HG02885 (cell line): ENCODE results near the gene THUMPD1.
"Not testable (repeated sequence)": the region's sequence is repeated elsewhere in the genome, so short reads cannot be mapped to it uniquely, and the experiment has no call there.

ENCODE experiments used
- ATAC-seq: cut with Tn5 transposase; IDR thresholded peaks from one replicate; pipeline ENCODE4 v1.9.1; 2021; ENCODE audit warnings: mild to moderate bottlenecking; ENCODE audit not compliant: unreplicated experiment, poor library complexity

THUMPD1 gene, protein sequence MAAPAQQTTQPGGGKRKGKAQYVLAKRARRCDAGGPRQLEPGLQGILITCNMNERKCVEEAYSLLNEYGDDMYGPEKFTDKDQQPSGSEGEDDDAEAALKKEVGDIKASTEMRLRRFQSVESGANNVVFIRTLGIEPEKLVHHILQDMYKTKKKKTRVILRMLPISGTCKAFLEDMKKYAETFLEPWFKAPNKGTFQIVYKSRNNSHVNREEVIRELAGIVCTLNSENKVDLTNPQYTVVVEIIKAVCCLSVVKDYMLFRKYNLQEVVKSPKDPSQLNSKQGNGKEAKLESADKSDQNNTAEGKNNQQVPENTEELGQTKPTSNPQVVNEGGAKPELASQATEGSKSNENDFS

DNA sequence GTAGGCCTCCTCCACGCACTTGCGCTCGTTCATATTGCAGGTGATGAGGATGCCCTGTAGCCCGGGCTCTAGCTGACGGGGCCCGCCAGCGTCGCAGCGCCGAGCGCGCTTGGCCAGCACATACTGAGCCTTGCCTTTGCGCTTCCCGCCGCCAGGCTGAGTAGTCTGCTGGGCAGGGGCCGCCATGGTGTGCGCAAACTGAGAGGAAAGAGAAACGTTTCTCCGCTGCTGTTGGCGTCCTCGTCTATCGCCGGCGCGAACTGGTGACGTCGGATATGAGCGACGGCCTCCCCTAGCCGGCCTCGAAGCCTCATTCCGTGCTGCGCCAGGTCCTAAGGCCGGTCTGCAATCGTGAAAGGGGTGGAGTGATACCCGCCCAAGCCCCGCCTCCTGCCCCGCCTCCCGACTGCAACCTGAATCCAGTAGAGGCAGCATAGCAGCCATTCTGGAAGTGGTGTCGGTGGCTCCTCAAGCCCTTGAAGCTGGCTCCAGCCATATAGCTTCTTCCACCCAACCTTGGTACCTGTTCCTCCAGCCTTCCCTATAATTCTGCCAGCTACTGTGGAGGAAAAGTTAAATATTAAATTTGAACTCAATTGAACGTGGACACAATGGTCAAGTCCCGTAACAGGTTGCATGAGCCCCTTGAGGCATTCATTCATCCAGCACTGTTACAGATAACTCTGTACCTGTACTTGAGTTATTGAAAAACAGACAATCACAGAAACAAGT is at the start of gene THUMPD1:
Gene THUMPD1, minus strand, starts transcription at position 265 of the 732 bp plus-strand sequence. Its CDS starts 79 bp downstream, at position 186.
- ATAC-seq, result peak; percentile 87

DNA sequence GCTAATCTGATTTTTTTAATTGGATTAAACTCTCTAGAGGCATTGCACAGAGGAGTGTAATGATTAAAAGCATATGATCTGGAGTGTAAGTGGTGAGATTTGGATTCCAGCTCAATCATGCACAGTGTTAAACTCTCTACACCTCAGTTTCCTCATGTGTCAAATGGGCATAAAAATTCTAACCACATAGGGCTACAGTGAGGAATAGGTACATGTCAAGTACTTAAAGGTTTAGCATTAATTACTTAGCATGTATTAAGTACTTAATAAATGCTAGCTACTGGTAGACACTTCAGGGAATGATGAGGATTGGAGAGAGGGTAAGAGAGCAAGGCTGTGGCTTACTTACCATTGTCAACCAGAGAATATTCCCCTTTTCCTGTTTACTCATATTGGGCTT is 47.5 kb upstream of the THUMPD1 start:
- ATAC-seq, result no peak

DNA sequence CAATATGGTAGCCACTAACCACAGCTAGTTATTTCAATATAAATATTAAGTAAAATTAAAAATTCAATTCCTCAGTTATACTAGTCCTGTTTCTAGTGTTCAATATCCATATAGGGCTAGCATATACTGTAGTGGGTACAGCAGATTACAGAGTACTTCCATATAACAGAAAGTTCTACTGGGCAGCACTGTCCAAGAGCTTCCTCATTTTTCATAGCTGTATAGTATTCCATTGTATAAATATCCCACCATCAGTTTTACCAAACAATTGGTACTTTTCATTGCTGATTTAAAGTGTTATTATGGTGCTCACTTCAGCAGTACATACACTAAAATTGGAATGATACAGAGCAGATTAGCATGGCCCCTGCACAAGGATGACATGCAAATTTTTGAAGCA is 42.6 kb upstream of the THUMPD1 start:
- ATAC-seq, result no peak

DNA sequence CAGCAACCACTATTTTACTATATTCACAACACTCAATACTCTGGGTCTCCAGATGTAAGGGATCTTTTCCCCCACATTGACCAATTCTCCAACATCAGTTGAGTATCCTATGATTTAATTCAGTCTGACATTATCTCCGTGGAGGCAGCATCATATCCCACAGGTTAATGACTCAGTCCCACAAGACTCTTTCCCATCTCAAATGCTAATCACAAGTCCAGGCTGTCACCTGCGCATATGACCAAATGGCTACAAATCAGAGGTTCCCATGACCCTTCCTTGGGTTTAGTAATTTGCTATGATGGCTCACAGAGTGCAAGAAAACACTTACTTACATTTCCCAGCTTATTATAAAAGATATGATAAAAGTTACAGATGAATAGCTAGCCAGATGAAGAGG is 40.9 kb upstream of the THUMPD1 start:
- no peak for ATAC-seq

DNA sequence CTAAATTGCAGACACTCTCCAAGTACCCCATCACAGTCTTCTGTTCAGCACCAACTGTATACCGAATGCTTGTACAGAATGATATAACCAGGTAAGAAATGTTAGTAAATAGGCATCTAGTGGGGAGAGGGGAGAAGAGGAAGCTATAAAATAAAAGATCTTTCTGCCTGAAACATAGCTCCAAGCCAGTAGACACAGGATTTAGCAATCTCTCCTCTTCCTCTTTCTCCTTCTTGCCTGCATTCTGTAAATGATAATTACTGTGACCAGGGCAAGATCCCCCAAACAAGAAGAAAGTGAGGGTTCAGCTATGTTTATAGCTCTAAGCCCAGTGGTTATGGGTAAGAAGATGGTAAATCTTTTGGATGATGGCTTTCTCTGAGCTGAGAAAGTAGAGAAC is 40.1 kb upstream of the THUMPD1 start:
- ATAC-seq, result no peak

DNA sequence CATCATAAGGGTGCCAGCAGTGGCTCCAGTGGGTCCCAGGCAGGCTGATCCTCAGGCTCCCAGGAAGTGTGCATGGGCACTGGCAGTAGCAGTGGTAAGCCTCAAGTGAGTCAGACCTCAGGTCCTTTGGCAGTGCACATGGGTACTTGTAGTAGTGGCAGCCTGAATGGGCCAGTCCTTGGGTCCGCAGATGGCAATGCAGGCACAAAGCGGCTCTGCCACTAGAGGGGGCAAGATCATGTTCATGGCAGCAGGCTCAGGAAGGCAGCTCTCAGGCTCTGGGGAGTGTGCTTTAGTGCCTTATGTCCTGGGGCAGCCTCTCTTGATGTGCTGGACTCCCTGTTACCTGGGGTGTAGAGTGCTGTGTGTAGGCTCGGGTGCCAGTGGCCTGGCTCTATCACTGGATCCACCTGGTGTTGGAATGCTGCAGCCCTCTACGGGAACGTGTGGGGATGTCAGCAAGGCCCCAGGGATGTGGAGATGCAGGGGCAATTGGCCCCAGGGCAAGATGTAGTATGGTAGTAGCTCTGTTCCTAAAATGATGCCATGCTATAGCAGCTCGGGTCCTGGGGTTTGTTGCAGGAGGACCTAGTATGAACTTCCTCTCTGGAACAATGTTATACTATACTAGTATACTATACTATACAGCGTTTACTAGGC is 33.2 kb upstream of the THUMPD1 start:
- ATAC-seq, result no peak

DNA sequence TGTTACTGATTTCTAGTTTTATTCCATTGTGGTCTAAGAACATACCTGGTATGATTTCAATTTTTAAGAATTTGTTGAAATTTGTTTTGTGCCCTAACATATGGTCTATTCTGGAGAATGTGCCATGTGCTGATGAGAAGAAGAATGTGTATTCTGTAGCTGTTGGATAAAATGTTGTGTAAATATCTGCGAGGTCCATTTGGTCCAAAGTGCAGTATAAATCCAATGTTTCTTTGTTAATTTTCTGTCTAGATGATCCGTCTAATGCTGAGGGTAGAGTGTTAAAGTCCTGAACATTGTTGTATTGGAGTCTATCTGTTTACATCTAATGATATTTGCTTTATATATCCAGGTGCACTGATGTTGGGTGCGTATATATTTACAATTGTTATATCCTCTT is 32.1 kb upstream of the THUMPD1 start:
- no peak for ATAC-seq

DNA sequence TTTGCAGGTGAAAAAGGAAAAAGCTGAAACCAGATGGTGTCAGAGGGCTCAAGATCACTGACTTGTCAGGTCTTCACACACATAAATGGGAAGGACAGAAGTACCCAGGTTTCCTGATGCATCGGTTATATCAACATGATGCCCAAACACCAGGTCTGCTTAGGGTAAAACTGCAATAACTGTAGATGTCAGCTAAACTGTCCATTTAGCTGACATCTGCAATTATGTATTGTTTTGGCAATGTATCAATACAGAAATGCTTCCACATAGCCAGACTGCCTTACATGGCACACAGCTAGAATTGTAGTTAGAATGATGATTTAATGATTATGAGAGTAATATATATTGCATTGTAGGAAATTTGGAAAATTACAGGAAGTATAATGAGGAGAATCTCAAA is 27.2 kb upstream of the THUMPD1 start:
- no peak for ATAC-seq

DNA sequence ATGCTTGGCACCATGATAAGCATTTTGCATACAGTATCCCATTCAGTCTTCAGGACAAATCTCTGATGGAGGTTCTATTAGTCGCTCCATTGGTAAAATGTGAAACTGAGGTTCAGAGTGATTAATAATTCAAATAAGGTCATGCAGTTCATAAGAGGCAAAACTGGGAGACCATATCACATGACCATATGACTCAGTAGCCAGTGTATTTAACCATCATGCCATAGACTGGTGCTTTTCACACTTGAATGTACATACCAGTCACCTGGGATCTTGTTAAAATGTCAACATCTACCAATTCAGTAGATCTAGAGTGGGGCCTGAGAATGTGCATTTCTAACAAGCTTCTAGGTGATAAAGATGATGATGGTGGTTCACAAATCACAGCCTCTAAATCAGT is 26.5 kb upstream of the THUMPD1 start:
- no peak for ATAC-seq

DNA sequence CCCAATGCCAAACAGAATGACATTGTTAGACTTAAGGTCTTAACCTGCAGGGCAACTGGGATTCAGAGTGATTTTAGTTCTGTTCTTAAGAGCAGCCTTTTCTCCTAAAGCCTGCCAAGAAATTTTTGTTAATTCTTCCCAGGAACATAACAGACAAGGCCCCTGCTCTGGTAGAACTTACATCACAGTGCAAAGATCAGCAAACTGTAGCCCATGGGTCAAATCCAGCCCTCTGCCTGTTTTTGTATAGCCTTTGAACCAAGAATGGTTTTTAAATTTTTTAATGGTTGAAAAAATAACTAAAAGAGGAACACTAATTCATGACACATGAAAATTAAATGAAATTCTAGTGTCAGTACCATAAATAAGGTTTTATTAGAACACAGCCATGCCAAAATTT is 26.0 kb upstream of the THUMPD1 start:
- ATAC-seq, result no peak

DNA sequence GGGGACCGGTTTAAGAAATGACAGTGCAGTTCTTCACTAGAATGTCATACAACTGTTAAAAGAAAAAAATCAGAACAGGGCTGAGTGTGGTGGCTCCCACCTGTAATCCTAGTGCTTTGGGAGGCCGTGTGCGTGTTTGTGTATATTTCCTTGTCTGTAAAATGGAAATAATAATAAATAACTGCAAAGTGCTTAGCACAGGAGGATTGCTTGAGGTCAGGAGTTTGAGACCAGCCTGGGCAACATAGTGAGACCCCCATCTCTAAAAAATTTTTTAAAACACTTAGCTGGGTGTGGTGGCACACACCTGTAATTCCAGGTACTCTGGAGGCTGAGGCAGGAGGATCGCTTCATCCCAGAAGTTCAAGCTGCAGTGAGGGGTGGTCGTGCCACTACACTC is 24.7 kb upstream of the THUMPD1 start:
- no peak for ATAC-seq

DNA sequence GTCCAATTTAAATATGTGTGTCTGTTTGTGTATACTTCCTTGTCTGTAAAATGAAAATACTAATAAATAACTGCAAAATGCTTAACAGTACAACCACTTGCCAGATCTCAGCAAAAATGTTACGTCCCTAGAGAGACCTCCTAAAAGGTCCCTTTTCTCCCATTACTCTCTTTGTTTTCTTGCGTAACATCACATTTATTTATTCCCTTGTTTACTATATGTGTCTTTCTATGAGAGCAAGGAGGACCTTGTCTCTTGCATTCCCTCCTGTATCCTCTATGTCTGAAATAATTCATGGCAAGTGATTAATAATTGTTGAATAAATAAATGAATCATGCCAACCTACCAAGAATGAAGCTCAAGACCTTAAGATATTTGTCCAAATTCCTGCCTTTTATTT is 24.1 kb upstream of the THUMPD1 start:
- ATAC-seq, result no peak

DNA sequence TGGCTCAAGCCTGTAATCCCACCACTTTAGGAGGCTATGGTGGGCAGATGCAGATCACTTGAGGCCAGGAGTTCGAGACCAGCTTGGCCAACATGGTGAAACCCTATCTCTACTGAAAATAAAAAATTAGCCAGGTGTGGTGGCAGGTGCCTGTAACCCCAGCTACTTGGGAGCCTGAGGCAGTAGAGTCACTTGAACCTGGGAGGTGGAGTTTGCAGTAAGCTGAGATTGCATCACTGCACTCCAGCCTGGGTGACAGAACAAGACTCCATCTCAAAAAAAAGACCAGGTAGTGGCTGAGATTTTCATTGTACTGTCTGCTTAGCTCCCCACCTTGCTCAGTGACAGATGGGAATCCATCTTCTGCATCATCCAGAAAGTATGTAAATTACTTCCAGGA is 22.8 kb upstream of the THUMPD1 start:
- ATAC-seq, result not testable (repeated sequence)

DNA sequence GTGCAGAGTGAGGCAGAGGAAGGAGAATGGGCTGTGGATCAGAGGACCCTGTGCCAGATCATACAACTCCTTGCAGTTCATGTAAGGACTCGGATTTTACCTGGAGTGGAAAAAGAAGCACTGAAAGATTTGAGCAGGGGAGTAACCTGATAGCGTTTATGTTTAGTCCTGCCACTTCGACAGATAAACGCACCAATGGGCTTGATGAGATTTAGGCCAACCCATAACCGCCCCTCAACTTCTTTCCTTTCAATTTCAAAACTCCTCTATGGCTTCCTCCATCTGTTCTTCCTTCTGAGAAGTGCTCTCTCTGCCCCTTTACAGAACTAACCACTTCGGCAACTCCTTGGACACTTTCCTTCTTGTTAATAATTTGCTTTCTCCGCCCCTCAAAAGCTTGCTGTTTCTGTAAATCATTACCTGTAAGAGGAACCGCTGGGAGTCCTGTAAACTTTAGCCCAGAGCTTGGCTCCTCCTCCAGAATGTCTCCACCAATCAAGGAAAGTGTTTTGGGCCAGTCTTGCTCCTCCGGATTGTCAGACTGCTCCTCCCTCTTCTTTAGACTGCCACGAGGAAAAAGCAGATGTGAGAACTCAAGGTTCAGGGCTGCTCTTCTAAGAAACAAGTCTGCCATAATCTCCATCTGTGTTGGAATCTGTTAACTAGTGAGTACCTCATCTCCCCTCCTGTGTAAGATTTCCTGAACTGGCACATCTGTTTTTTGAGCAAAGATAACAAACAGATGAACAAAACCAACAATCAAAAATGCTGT is 22.0 kb upstream of the THUMPD1 start, which contains the start of gene ACSM3:
Gene ACSM3, plus strand, starts transcription at position 554 of the 772 bp plus-strand sequence. CDS start 6,021 bp downstream, outside the sequence.
- peak; percentile 98 for ATAC-seq

DNA sequence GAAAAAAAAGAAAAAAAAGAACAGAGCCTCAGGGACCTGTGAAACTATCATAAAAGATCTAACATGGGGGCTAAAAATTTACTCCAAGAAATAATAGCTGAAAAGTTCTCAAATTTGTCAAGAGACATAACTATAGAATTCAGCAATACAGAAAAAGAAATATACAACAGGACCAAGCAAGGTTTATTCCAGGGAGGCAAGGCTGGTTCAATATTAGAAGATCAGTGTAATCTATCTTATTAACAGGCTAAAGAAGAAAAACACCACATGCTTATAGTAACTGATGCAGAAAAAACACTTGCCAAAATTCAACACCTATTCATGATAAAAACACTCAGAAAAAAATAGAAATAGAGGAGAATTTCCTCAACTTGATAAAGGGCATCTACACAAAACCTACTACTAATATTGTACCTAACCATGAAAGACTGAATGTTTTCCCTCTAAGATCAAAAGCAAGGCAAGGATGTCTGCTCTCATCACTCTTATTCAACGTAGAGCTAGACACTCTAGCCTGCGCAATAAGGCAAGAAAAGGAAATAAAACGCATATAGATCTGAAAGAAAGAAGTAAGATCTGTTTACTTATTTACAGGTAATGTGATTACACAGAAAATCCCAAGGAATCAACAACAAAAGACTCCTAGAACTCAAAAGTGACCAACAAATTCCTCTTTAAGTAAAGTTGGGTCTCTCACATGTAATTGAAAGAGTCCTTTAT is 20.9 kb upstream of the THUMPD1 start:
- ATAC-seq, result no peak

DNA sequence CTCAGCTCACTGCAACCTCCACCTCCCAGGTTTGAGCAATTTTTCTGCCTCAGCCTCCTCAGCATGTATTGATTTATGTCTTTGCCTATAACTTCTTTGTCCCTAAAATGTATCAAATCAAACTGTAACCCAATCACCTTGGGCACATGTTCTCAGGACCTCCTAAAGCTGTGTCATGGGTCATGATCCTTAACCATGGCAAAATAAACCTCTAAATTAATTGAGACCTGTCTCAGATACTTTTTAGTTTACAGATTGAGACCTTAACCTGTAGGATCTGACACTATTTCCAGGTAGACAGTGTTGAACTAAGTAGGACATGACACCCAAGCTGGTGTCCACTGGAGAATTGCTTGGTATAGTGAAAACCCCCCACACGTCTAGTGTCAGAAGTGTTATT is 19.6 kb upstream of the THUMPD1 start:
- ATAC-seq, result no peak

DNA sequence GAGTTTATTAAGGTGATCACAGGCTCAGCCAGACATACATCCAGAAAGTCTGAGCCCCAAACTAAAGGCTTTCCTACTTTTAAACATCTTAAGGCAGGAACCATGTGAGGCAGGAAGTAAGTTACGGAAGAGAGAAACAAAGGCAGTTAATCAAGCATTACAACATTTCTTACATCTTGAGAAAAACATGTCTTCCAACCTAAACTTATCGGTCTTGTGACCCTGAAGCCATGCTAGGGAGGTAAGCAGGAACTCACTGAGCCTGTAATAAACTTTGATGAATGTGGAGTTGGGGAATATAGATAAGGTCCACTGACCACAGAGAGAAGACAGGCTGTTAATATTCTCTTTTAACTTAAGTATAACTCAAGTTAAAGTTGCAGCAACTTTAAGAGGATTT is 18.7 kb upstream of the THUMPD1 start:
- no peak for ATAC-seq

DNA sequence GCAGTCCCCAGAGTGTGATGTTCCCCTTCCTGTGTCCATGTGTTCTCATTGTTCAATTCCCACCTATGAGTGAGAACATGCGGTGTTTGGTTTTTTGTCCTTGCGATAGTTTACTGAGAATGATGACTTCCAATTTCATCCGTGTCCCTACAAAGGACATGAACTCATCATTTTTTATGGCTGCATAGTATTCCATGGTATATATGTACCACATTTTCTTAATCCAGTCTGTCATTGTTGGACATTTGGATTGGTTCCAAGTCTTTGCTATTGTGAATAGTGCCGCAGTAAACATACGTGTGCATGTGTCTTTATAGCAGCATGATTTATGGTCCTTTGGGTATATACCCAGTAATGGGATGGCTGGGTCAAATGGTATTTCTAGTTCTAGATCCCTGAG is 14.2 kb upstream of the THUMPD1 start:
- ATAC-seq, result not testable (repeated sequence)

DNA sequence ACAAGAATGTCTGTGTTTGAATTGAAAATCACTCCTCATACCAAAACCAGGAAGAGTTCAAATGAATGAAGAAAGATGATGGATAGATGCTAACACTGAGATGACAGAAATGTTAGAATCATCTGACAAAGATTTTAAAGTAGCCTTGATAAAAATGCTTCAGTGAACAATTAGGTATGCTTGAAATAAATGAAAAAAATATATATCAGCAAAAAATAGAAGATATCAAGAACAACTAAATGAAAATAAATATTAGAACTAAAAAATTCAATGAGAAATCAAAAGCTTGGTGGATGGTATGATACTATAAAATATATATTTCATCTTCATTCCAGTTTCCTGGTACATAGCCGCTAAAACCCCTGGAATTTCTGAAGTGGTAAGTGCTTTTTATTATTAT is 13.6 kb upstream of the THUMPD1 start:
- ATAC-seq, result no peak

DNA sequence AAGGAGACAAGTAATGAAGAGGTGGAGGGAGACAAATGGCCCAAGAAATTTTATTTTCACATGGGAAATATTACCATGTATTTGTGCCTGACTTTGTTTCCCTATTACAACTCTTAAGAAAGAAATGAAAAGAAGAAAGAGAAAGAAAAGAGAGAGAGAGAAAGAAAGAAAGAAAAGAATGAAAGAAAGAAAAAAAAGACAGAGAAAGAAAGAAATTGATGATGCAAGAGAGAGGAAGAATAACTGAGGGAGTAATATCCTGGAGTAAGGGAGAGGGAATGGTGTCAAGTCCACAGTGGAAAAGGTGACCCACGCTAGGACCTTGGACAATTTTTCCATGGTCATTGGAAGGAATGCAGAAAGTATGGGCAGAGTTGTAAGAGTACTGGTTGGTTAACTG is 12.1 kb upstream of the THUMPD1 start:
- no peak for ATAC-seq
